ENCODE results near the gene TPSB2. TPM values are rescaled to one million over a fixed set of nuclear protein-coding genes. Genes with fewer than 3 reads are reported as not detected.

Gene TPSB2
- total and polyA plus RNA-seq, 9 of the 15 experiments (the other 6 are each of a cell fraction or from before 2014, with no cell fraction given): 0.18 TPM; not detected in 8

DNA sequence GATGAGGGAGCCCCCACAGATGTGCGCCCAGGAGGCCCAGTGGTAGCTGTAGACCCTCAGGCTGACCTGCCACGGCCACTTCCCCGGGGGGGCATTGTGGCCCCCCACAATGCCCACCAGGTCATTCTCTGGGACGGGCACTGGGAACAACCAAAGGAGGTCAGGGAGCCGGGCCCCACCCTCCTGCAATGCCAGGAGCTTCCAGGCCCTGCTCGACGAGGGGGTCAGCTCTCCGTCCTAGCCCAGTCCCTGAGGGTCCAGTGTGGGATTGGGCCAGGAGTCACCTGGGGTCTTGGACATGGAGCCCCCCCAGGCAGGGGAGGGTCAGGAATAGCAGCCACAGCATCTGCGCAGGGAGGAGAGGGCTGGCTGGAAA lies 32.9 kb upstream of the TPSB2 start (continued):
- TF ChIP-seq, protein P1, sequence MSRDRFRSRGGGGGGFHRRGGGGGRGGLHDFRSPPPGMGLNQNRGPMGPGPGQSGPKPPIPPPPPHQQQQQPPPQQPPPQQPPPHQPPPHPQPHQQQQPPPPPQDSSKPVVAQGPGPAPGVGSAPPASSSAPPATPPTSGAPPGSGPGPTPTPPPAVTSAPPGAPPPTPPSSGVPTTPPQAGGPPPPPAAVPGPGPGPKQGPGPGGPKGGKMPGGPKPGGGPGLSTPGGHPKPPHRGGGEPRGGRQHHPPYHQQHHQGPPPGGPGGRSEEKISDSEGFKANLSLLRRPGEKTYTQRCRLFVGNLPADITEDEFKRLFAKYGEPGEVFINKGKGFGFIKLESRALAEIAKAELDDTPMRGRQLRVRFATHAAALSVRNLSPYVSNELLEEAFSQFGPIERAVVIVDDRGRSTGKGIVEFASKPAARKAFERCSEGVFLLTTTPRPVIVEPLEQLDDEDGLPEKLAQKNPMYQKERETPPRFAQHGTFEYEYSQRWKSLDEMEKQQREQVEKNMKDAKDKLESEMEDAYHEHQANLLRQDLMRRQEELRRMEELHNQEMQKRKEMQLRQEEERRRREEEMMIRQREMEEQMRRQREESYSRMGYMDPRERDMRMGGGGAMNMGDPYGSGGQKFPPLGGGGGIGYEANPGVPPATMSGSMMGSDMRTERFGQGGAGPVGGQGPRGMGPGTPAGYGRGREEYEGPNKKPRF (IDR thresholded peaks at IDR 0.05; ENCODE audit: low read depth, low read length): no peak
- no peak for TF ChIP-seq POLR2G (IDR thresholded peaks at IDR 0.05; ENCODE audit: low read depth, low read length)
- TF ChIP-seq XRCC5 (IDR thresholded peaks at IDR 0.05; ENCODE audit: low read depth, low read length): no peak
- TF ChIP-seq ZNF253 (CRISPR knock-in tag; conservative IDR thresholded peaks at IDR 0.05): no peak
- TF ChIP-seq SETDB1 (IDR thresholded peaks at IDR 0.05; ENCODE audit: low read length): no peak

DNA sequence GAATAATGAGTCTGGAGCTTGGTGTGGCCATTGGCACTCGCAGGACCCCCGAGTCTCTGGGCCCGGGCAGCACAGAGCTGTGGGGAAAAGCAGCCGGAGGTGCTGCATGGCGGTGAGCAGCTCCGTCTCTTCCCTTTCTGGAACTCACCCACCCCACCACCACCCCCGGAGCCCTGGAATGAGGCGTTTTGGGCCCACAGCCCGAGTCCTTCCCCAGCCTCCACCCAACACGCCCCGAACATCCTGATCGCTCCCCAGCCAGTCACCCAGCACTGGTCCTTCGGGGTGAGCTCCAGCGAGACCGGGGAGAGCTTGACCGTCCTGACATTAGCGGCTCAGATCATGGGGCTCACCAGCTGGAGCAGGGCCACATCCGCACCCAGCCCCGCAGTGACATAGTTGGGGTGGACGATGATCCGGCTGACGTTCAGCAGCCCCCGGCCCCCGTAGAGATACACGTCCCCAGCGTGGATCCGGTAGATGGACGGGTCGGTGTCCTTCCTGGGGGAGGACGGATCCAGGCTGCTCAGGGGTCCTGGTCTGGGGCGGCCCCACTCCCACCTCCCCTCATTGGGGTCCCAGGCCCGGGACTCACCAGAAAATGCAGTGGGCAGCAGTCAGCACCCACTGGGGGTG lies 32.3 kb upstream of the TPSB2 start:
- H3K9me1 ChIP-seq (ENCODE audit: control insufficient read depth, insufficient read depth, low read length): peaks cover 3% of the 10 kb centered on the region
- H3K9ac ChIP-seq (ENCODE audit: insufficient read depth in 1 of 2, low read depth in 2 of 2, low read length in 2 of 2): 0 out of 4 replicates have a peak overlapping the region, but pooled peaks of 1 of the 2 experiments have one; percentile 4
- no peak for ATAC-seq
- no peaks in the 10 kb centered on the region for H3K36me3 ChIP-seq (ENCODE audit: control insufficient read depth, insufficient read depth, low read length)
- peaks cover 0 to 50% of the 10 kb centered on the region in 2 experiments; a peak in 2 of 5 replicates for H3K4me1 ChIP-seq (replicated peaks in 1 of 2; ENCODE audit: control insufficient read depth in 2 of 2, insufficient read depth in 2 of 2, low read length in 2 of 2)
- H3K9me3 ChIP-seq (replicated peaks; ENCODE audit: control insufficient read depth, insufficient read depth, low read depth, low read length): peaks cover 7% of the 10 kb centered on the region; the same call in 1 of the 2 replicates
- H3K79me2 ChIP-seq (ENCODE audit: control insufficient read depth, insufficient read depth, low read length): no peaks in the 10 kb centered on the region
- H4K20me1 ChIP-seq (replicated peaks; ENCODE audit: control insufficient read depth, insufficient read depth, low read length): peaks cover 5% of the 10 kb centered on the region; the same call in 1 of the 2 replicates
- POLR2A ChIA-PET: no interaction called here
- intact Hi-C loops (cut with micrococcal nuclease): no loop called here
- FAIRE-seq: no peak
- WGBS (ENCODE audit: insufficient coverage, low coverage, missing lambda C conversion rate): 6% methylated on average over 28 of the region's 32 CpGs
- in situ Hi-C loops (cut with MboI): no loop called here
- no peak for DNase-seq (ENCODE audit: extremely low read depth in 1 of 4, low spot score in 3 of 4)
- no peak overlapping the region for H3K27ac ChIP-seq (ENCODE audit: extremely low read depth, low read depth, low read length)
- CTCF ChIA-PET (ENCODE audit: low intra/inter-chr PET ratio): no interaction called here
- BruUV-seq (replicated peaks): no TSS peak
- H3K4me2 ChIP-seq (ENCODE audit: insufficient read depth, low read length): no peak overlapping the region
- no peak overlapping the region for H2AFZ ChIP-seq (ENCODE audit: low read depth, low read length)
- H3K27me3 ChIP-seq (ENCODE audit: control insufficient read depth in 2 of 2, insufficient read depth in 2 of 2, low read length in 2 of 2): peaks cover 22 to 59% of the 10 kb centered on the region in 2 experiments; a peak in 4 of 5 replicates
- H3K4me3 ChIP-seq: no peak overlapping the region
- TF ChIP-seq NFE2L1 (tag; IDR thresholded peaks at IDR 0.05; ENCODE audit: borderline replicate concordance, low read depth) (no peak), HSF4 (CRISPR knock-in tag; IDR thresholded peaks at IDR 0.05; ENCODE audit: borderline replicate concordance) (no peak), ESRRB (CRISPR knock-in tag; IDR thresholded peaks at IDR 0.05; ENCODE audit: borderline replicate concordance) (no peak), XRCC5 (IDR thresholded peaks at IDR 0.05; ENCODE audit: low read depth, low read length) (no peak), MEF2D (tag; conservative IDR thresholded peaks at IDR 0.05; ENCODE audit: low read depth) (no peak), HOXB6 (CRISPR knock-in tag; IDR thresholded peaks at IDR 0.05; ENCODE audit: borderline replicate concordance) (no peak), PML (IDR thresholded peaks at IDR 0.05; ENCODE audit: low read length) (no peak), GABPA (tag; conservative IDR thresholded peaks at IDR 0.05; ENCODE audit: low read depth) (no peak), HDAC3 (IDR thresholded peaks at IDR 0.05; ENCODE audit: borderline replicate concordance, partially characterized antibody) (no peak), ZNF263 (CRISPR knock-in tag; IDR thresholded peaks at IDR 0.05; ENCODE audit: borderline replicate concordance) (no peak), ZNF134 (CRISPR knock-in tag; conservative IDR thresholded peaks at IDR 0.05) (no peak)
- TF ChIP-seq, protein P2, sequence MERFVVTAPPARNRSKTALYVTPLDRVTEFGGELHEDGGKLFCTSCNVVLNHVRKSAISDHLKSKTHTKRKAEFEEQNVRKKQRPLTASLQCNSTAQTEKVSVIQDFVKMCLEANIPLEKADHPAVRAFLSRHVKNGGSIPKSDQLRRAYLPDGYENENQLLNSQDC (CRISPR knock-in tag; IDR thresholded peaks at IDR 0.05): no peak
- TF ChIP-seq, protein P3, sequence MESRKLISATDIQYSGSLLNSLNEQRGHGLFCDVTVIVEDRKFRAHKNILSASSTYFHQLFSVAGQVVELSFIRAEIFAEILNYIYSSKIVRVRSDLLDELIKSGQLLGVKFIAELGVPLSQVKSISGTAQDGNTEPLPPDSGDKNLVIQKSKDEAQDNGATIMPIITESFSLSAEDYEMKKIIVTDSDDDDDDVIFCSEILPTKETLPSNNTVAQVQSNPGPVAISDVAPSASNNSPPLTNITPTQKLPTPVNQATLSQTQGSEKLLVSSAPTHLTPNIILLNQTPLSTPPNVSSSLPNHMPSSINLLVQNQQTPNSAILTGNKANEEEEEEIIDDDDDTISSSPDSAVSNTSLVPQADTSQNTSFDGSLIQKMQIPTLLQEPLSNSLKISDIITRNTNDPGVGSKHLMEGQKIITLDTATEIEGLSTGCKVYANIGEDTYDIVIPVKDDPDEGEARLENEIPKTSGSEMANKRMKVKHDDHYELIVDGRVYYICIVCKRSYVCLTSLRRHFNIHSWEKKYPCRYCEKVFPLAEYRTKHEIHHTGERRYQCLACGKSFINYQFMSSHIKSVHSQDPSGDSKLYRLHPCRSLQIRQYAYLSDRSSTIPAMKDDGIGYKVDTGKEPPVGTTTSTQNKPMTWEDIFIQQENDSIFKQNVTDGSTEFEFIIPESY (CRISPR knock-in tag; IDR thresholded peaks at IDR 0.05): no peak

Data from K562 (cell line).